Ovary (tissue), 3 donors: Measurements from ENCODE around the gene ANKMY1.

Experiments used
- CTCF ChIP-seq, 3 donors: fragments of 450-650 bp in 2 of 3; fragments of 200-600 bp in 1 of 3; IDR thresholded peaks; one replicate each; pipeline versions ENCODE4 v1.5.1 to v1.8.0; 2016 to 2022; ENCODE audit warnings: antibody characterized with exemption in 3 of 3, mild to moderate bottlenecking in 1 of 3
- EP300 ChIP-seq: sonication (generic); formaldehyde crosslinking; IDR thresholded peaks from one replicate; pipeline ENCODE4 v1.6.1; 2017; ENCODE audit warnings: antibody characterized with exemption
- POLR2A ChIP-seq: fragments of 450-650 bp; IDR thresholded peaks from one replicate; pipeline ENCODE4 v1.6.1; 2017; ENCODE audit warnings: antibody characterized with exemption, mild to moderate bottlenecking, moderate library complexity
- donor health status: DM: no; HTN: no; CAD: no.

- no peak for TF ChIP-seq CTCF (IDR thresholded peaks at IDR 0.05)
- TF ChIP-seq EP300, result no peak
- no peak for TF ChIP-seq POLR2A
Measured at GRCh38 chr2:240576436-240577205, 18.8 kb upstream of the ANKMY1 start.
